Kidney epithelial cell (primary cell): ENCODE data around the gene CNGA1. TPM values are rescaled to one million over a fixed set of nuclear protein-coding genes. Genes with fewer than 3 reads are reported as not detected.
"Not testable (repeated sequence)": the region's sequence is repeated elsewhere in the genome, so short reads cannot be mapped to it uniquely, and the experiment has no call there.

ENCODE experiments used
- DNase-seq: peaks from one replicate; pipeline ENCODE4 v3.0.0-alpha.2; 2010; ENCODE audit warnings: low read depth
- H3K27me3 ChIP-seq: 2 replicates; pipeline ENCODE4 v1.6.0; 2011; ENCODE audit warnings: low read length; ENCODE audit not compliant: control insufficient read depth, insufficient read depth
- H3K36me3 ChIP-seq: 2 replicates; pipeline ENCODE4 v1.5.1; 2011; ENCODE audit warnings: low read length; ENCODE audit not compliant: control insufficient read depth, insufficient read depth
- H3K4me3 ChIP-seq: 2 replicates; pipeline ENCODE4 v1.5.1; 2011; ENCODE audit warnings: low read depth, mild to moderate bottlenecking, control low read depth, low read length
- CTCF ChIP-seq: IDR thresholded peaks from 2 replicates; pipeline ENCODE4 v1.5.1; 2011; ENCODE audit warnings: mild to moderate bottlenecking, moderate library complexity, low read length, control low read depth, inconsistent platforms; ENCODE audit not compliant: insufficient read depth, poor library complexity, severe bottlenecking
- total RNA-seq: library from RNA; depleted of rRNA; stranded (reverse); fragments of >200 nt; gene quantifications from 2 replicates; pipeline ENCODE4 v1.2.3, GENCODE V29; 2015

The CNGA1 gene
- total RNA-seq, 1 donor from 2014 or later = 0.04 TPM

DNA sequence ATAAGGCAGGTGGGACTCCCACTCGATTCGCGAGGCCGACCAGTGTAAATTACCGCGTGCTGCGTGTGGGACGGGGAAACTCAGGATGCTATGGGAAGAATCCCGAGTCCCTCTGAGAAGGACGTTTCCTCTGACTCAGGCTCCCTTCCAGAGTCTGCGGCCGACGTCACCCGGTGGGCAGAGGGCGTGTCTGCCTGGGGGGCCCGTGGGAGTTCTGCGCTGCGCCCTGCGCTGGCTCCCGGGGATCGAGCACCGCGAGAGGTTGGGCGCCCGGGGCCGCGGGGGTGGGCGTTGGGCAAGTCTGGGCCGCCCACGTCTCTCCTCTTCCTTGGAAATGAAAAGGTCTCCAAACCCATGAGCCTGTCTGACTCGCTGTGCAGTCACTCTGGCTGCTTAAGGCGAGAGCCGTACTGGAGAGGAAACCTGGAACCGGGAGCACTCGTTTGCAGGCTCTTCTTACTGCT lies 659 bp upstream of the CNGA1 start:
- peak overlapping the region; percentile 61 for H3K4me3 ChIP-seq
- peak; percentile 63 for DNase-seq
- no peak for TF ChIP-seq CTCF

DNA sequence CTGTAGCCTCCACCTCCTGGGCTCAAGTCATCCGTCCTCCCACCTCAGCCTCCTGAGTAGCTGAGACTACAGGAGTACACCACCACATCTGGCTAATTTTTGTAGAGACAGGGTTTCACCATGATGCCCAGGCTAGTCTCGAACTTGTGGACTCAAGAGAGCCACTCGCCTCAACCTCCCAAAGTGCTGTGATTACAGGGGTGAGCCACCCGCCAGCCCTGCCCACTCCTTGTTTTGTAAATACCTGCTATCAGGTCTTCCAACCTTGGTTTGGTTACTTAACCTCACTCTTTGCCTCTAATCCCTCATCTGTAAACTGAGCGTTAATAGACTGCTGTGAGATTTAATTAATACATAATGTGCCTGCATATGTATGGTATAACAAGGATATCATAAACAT lies 803 bp downstream of the CNGA1 start:
- DNase-seq = no peak
- no peak for TF ChIP-seq CTCF
- Histone ChIP-seq H3K36me3 (no peaks in the 10 kb centered on the region), H3K4me3 (peak overlapping the region; percentile 61), H3K27me3 (no peaks in the 10 kb centered on the region)

More for the DNA sequence above, 659 bp upstream of the CNGA1 start:
- H3K36me3 ChIP-seq = no peaks in the 10 kb centered on the region
- no peaks in the 10 kb centered on the region for H3K27me3 ChIP-seq

DNA sequence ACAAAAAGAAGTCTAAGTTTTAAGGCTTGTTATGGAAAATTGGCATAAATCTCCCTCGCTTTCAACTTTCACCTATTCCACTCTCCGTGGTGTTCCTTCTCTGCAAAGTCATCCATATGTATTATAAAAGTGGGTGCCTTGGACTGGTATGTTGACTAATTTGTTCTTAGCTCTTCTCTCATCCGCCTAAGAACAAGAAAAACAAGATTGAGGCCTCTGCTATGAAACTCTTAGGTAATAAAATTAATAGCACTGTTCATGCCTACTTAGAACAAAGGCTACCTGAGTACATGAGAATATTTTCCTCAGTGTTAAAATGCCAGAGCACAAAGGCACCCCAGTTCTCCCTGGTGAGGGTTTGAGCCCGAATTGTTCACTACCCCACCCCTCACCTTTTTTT lies 1.3 kb downstream of the CNGA1 start:
- no peaks in the 10 kb centered on the region for H3K27me3 ChIP-seq
- no peak overlapping the region for H3K4me3 ChIP-seq
- DNase-seq = no peak
- H3K36me3 ChIP-seq = no peaks in the 10 kb centered on the region
- TF ChIP-seq CTCF = no peak

GRCh38 chr4:48012824-48013223 lies 3.7 kb downstream of the CNGA1 start:
- DNase-seq = no peak
- no peak overlapping the region for H3K4me3 ChIP-seq
- TF ChIP-seq CTCF = no peak
- H3K27me3 ChIP-seq = no peaks in the 10 kb centered on the region
- no peaks in the 10 kb centered on the region for H3K36me3 ChIP-seq

GRCh38 chr4:48011722-48012121 lies 4.8 kb downstream of the CNGA1 start:
- no peaks in the 10 kb centered on the region for H3K36me3 ChIP-seq

DNA sequence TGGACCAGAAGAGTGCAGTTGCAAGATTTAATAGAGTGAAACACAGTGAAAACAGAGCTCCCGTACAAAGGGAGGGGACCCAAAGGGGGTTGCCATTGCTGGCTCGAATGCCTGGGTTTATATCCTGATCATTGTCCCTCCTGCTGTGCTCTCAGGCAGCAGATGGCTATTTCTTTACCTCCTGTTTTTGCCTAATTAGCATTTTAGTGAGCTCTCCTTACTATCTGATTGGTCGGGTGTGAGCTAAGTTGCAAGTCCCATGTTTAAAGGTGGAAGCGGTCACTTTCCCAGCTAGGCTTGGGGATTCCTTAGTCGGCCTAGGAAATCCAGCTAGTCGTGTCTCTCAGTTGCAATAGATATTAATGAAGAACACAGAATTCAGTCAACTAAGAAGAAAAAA lies 5.6 kb downstream of the CNGA1 start:
- not testable (repeated sequence) for H3K36me3 ChIP-seq, H3K4me3 ChIP-seq, DNase-seq, H3K27me3 ChIP-seq

More at GRCh38 chr4:48011722-48012121, 4.8 kb downstream of the CNGA1 start:
- TF ChIP-seq CTCF = no peak
- no peak overlapping the region for H3K4me3 ChIP-seq
- H3K27me3 ChIP-seq = no peaks in the 10 kb centered on the region
- no peak for DNase-seq
